Skeletal muscle cell (primary cell): ENCODE measurements around the gene SHKBP1.
A peak's percentile ranks its signal among the peaks of the same experiment; 100 is the strongest.

Source experiments
- DNase-seq: peaks from one replicate; pipeline ENCODE4 v3.0.0-alpha.2; 2010; ENCODE audit warnings: low read depth
- H3K4me3 ChIP-seq: 2 replicates; pipeline ENCODE4 v1.5.1; 2011; ENCODE audit warnings: low read depth, mild to moderate bottlenecking, control low read depth, low read length, moderate library complexity

The SHKBP1 gene

DNA sequence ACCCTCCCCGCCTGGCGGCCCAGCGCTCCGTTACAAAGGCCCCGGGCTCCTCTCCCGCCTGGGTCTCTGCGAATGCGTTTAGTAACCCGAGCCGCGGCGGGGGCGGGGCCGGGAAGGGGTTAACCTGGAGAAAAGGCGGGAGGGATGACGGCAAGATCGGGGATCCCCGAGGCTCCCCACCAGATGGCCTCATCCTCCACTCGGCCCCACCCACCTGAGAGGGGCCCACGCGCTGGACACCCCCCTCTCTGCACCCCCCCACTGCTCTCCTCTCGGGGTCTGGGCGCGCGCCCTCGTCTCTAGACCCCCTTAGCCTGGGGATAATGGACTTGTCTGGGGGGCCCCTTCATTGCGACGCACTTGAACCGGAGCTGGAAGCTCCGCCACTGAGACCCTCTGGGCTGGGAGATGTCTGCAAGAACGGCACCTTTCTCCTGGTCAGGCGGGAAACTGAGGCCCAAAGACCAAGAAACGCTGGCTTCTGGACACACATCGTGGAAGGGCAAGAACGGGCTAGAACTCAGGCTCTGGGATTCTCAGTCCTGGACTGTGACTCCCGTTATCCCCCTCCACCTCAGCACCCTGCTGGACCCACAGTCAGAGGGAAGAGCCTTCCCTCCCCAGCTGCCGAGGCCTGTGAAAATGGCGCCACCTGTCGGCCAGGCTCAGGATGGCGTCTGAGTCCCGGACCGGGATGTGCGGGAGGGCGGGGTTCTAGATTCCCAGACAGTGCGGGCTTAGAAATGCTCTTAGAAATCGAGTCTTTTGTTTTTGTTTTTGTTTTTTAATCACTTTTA, 21.6 kb downstream of the SHKBP1 start:
- peak overlapping the region; percentile 51 for H3K4me3 ChIP-seq
- no peak for DNase-seq

DNA sequence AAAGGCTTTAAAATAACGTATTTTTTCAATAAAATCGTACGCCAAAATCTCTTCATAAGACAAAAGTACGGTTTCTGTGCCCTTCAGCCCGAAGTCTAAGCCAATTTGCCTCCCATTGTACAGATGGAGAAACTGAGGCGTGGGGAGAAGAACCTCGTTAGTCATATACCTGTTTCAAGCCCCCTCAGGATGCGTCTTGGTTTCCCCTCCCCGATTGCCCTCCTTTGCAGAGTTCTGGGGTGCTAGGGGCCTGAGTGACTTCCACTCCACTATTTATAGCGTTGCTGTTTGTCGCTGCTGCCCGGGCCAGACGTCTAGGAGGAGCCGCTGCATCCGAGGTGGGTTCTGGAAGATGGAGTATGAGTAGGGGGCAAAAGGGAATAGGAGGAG, 22.2 kb downstream of the SHKBP1 start:
- no peak overlapping the region for H3K4me3 ChIP-seq
- no peak for DNase-seq

DNA sequence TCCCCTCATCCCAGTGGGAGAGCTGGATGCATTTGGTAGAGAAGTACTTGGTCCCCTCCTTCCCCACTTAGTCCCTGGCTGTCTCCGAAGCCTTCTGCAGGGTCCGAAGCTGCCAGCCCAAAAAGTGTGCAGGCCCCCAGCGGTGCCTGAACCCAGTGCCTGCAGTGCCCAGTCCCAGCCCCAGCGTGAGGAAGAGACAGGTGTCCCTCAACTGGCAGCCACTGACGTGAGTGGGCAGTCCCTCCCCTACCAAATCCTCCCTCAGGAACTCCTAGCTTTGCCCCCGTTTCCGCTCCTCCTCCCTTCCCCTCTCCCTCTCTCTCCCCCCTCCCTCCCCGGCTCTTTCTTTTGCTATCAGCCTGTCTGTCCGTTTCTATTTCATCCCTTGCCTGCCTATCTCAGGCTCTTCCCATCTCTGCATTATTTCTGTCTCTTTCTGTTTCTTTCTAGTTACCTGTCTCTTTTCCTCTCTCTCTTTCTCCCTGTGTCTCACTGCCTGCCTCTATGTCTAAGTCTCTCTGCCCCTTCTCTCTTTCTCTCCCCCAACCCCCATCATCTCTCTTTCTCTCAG, 22.7 kb downstream of the SHKBP1 start:
- DNase-seq, result no peak
- H3K4me3 ChIP-seq, result no peak overlapping the region

DNA sequence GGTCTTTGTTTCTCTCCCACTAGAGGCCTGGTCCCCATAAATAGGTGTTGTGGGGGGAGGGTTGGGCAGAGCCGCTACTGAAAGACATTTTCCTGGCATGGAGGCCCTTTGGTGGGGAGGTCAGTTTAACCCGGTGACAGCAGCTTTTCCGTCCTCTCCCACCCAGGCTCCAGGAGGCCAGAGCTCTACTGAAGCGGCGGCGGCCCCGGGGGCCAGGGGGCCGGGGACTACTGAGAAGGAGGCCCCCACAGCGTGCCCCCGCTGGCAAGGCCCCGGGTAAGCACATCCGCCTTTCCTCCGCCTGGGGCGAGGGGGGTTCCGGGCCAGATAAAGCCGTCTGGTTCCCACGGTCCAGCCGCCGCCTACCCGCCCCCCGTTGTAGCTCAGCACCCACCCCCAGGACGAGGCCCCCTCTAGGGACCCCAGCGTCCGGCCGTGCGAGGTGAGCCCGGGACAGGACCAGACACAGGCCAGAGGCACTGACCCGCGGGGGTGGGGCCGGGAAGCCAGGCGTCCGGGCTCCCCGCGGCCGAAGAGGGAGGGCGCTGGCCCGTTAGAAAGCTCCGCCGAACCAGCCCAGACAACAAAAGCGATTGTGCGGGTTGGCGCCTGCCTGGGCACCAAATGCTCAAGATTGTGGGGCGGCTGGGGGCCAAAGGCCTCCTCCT, 23.4 kb downstream of the SHKBP1 start:
- no peak overlapping the region for H3K4me3 ChIP-seq
- no peak for DNase-seq

DNA sequence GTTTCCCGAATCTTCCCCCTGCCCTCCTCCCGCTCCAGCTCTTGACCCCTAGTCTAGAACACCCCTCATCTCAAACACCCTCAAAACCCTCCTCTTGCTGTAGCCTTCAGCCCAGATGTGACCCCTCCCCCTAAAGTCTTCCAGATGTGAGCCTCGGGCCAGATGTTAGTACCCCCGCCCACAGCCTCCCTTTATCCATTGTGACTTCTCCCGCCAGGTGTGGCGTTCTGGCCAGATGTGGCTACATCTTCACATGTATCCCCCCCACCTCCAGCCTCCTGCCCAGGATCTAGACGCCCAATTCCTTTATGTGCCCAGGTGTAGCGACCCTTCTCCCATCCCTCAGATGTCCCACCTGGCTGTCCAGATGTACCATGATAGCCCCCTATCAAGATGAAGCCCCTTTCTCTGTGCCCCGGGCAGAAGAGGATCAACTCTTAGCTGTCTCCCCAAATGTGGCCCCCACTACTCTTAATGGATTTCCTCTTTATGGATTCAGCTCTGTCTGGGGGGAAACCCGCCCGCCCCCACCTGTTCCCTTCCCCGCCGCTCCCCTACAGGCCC, 24.0 kb downstream of the SHKBP1 start:
- H3K4me3 ChIP-seq, result peak overlapping the region; percentile 58
- no peak for DNase-seq

DNA sequence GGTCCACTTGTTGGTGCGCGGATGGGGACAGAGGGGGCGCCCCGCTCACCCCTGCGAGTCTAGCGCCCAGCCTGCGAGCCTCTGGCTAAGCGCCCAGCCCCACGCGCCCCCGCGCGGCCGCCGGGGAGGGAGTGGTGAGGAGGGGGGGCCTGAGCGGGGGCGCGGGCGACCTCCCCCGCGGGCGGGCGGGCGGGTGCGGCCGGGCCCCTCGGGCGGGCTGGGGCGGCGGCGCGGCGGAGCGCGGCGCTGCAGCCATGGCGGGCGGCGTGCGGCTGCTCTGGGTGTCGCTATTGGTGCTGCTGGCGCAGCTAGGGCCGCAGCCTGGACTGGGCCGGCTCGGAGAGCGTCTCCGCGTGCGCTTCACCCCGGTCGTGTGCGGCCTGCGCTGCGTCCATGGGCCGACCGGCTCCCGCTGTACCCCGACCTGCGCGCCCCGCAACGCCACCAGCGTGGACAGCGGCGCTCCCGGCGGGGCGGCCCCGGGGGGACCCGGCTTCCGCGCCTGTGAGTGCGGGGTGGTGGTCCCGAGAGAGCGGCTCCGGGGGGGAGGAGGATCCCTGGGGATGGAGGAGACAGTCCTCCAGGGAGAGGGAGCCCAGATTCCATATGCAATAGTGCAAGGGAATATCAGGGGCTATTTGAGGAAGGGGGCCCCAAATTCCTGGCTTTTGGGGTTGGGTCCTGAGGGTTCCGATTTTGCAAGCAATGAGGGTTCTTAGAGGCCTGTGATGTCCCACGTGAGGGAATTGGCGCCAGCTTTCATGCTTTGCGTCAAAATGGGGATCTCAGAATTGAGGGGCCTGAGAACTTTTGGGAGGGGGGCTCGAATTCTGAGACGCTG, 24.7 kb downstream of the SHKBP1 start, which contains the start of gene LTBP4:
Gene LTBP4, plus strand, starts transcription at position 236 of the 841 bp plus-strand sequence. Its CDS starts 19 bp downstream, at position 255.
- no peak for DNase-seq
- H3K4me3 ChIP-seq, result peak within 1 kb of the TSS; percentile 58

DNA sequence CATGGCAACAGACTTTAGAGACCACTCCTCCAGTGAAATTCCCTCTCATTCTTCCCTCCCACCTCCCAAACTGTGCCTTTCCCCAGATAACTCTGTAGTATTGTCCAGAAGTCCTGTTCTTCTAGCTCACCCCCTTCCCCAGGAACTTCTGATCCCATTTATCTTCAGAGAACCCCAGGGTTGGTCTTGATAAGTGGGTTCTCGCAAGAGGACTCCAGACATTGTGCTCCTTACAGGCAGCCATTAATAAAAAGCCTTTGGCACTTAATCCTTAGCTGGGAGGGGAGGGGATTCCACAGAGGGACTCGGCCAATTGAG, 26.4 kb downstream of the SHKBP1 start:
- peak overlapping the region; percentile 49 for H3K4me3 ChIP-seq
- no peak for DNase-seq

DNA sequence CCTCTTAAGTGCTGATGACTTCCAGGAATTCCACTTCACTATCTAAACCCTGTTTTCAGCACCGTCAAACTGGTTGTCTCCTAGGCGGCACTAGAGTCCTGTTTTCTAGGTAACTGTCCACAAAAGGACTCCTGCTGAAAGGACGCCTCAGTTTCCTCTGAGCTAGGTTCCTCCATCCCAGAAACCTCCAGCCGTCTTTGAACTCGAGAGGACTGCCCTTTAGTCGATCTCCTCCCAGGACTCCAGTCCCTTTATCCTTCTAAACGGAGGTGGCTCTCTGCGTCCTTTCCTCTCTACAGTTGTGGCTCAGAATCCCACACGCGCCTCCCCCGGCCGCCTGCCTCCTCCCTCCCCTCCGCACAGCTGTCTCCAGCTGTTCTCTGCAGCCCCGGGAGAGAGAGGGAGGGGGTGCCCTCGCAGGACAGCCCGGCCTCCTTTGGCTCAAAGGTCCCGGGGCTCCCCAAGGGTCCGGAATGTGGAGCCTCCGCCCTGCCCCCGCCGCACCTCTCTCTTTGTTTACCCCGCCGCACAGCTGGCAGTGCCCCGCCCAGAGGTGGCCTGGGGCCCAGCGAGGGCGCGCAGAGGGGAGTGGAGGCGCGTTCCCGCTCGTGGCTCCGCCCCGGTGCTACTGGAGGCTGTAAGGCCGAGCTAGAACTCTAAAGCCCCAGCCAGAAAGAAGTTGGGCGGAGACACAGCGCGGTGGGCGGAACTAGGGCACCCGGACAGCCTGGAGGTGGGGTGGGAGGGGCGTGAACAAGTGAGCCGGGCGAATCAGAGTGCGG, 26.9 kb downstream of the SHKBP1 start:
- peak overlapping the region; percentile 49 for H3K4me3 ChIP-seq
- DNase-seq, result peak; percentile 81

DNA sequence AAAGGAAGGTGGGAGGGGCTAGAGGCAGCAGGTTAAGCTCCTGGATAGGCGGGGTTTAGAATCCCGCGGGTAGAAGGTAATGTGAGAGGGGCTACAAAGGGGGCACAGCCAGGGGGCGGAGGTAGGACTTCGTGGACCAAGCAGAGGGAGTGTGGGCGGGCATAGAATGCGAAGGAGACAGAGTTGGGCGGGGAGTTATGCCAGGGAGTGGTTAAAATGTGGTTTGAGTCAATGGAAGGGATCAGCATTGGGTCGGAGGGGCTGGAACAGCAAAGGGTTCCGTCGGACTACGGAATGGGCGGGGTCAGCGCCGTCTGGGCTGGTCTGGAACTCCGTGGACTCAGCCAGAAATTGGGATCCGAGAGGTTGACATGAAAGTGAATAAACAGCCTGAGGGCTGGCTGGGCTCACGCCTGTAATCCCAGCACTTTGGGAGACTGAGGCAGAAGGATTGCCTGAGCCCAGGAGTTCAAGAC, 27.5 kb downstream of the SHKBP1 start:
- DNase-seq, result no peak
- H3K4me3 ChIP-seq, result peak overlapping the region; percentile 49

DNA sequence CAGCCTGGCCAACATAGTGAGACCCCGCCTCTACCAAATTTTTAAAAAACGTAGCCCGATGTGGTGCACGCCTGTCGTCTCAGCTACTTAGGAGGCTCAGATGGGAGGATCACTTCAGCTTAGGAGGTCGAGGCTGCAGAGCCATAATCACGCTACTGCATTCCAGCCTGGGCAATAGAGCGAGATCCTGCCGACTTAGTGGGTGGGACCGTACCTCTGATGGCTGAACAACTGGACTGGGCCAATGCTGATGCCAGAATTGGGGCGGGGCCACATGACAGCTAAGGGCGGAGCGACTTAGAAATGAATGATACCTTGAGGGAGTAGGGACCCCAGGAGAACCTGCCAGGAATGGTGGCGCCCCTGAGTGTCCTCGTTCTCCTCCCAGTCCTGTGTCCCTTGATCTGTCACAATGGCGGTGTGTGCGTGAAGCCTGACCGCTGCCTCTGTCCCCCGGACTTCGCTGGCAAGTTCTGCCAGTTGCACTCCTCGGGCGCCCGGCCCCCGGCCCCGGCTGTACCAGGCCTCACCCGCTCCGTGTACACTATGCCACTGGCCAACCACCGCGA, 28.1 kb downstream of the SHKBP1 start:
- H3K4me3 ChIP-seq, result peak overlapping the region; percentile 46
- no peak for DNase-seq

DNA sequence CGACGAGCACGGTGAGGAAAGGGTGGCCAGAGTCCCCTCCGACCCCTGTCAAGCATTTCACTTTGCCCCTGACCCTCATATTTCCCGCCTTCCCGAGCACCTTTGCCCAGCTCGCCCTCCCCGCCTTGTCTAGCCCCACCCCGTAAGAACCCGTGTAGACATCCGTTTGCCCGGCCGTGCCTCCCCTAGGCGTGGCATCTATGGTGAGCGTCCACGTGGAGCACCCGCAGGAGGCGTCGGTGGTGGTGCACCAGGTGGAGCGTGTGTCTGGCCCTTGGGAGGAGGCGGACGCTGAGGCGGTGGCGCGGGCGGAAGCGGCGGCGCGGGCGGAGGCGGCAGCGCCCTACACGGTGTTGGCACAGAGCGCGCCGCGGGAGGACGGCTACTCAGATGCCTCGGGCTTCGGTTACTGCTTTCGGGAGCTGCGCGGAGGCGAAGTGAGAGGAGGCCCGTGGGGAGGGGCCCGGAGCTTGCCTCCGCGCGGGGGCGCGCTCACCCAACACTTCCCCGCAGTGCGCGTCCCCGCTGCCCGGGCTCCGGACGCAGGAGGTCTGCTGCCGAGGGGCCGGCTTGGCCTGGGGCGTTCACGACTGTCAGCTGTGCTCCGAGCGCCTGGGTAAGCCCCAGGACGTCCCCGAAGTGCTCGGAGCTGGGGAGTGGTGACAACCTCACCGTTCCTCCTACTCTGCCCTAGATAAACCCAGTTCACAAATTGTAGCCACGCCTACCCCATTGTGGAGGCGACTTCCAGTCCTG, 28.7 kb downstream of the SHKBP1 start:
- no peak for DNase-seq
- peak overlapping the region; percentile 46 for H3K4me3 ChIP-seq

DNA sequence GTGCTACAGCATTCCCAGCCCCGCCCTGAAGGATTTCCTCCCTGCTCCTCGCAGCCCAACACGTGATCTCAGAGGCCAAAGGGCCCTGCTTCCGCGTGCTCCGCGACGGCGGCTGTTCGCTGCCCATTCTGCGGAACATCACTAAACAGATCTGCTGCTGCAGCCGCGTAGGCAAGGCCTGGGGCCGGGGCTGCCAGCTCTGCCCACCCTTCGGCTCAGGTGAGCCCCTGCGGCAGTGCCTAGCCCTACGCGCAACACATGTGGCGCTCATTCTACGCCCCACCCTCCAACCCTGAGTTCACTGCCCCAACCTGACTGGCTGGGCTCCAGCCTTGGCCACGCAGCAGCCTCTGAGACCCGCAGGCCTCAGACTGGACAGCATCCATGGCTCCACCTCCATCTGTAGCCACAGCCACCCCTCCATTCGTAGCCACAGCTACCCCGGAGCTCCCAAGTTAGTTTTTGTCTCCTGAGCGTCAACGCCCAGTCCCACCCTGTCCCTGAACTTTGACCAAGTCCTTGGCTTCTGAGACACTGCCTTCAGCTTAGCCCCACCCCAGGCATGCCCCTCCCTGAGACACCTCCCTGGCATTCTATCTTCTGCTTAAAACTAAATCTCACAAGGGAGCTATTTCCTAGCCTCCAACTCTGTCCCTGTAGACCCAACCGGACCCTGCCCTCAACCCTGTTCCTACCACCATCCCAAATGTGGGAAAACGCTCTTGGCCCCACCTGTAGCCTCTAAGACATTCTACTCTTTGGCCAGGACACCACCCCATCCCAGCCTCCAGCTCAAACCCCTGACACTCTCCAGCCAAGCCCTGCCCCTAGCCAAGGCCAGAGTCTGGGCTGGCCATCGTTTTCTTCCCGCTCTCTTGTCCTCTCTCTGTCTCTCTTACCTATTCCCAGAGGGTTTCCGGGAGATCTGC, 30.9 kb downstream of the SHKBP1 start:
- no peak overlapping the region for H3K4me3 ChIP-seq
- DNase-seq, result no peak

DNA sequence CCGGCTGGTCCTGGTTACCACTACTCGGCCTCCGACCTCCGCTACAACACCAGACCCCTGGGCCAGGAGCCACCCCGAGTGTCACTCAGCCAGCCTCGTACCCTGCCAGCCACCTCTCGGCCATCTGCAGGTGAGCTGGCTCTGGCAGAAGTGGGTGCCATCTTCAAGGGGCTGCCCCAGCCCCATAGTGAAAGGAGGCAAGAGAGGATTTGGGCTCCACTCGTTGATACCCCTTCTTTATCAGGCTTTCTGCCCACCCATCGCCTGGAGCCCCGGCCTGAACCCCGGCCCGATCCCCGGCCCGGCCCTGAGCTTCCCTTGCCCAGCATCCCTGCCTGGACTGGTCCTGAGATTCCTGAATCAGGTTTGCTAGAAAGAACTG, 31.6 kb downstream of the SHKBP1 start:
- no peak for DNase-seq
- H3K4me3 ChIP-seq, result no peak overlapping the region

DNA sequence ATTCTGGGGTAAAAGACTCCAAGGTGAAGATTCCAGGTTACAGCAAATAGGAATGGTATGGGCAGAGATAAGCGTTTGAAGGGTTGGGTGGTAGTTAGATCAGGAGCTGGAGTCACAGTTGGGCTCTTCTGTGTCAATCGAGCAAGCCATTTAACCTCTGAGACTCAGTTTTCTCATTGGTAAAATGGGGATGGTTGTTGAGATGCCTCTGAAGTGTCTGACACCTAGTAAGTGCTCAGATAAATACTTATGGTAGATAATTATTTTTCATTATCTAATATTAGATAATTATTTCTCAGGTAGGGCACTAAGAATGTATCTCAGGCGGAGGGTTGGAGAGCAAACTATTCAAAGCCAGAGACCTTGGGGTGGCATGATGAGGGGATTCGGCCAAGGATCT, 32.3 kb downstream of the SHKBP1 start:
- no peak overlapping the region for H3K4me3 ChIP-seq
- no peak for DNase-seq

DNA sequence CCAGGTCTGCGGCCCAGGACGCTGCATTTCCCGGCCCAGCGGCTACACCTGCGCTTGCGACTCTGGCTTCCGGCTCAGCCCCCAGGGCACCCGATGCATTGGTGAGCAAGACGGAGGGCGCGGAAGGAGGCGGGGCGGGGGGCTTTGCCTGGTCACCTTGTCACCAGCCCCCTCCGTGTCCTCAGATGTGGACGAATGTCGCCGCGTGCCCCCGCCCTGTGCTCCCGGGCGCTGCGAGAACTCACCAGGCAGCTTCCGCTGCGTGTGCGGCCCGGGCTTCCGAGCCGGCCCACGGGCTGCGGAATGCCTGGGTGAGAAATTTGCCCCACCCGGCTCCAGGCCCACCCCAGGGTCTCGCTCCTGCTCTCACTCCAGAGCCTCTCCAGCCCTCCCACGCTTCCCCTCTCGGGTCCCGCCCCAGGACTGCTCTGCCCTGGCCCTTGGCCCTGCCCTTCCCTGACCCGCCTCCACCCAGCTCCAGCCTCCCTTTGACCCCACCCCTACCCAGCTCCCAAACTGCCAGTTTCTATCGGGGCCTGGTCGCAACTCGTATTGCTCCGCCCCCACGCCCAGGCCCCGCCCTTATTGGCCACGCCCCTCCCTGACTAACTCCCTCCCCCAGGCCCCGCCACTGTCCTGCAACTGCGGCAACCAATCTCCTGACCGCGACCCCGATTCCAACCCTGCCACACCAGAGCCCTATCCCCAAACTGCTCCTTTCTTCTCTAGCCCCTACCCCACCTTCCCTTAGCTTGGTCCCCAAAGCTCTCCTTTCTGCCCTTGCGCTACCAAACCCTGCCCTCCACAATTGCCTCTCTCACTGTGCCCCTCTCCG, 33.1 kb downstream of the SHKBP1 start:
- no peak for DNase-seq

More for the DNA sequence above, 33.1 kb downstream of the SHKBP1 start:
- peak overlapping the region; percentile 47 for H3K4me3 ChIP-seq
